ENCODE data around the gene LY6G6F. TPM values are rescaled to one million over a fixed set of nuclear protein-coding genes. Genes with fewer than 3 reads are reported as not detected.

The LY6G6F gene
- total and polyA plus RNA-seq, 2 of the 13 experiments (the other 11 are each of a cell fraction or from before 2014, with no cell fraction given): not detected

GRCh38 chr6:31664790-31665500 is 41.7 kb upstream of the LY6G6F start, which contains the start of gene GPANK1 (continued):
- TF ChIP-seq, protein P1, sequence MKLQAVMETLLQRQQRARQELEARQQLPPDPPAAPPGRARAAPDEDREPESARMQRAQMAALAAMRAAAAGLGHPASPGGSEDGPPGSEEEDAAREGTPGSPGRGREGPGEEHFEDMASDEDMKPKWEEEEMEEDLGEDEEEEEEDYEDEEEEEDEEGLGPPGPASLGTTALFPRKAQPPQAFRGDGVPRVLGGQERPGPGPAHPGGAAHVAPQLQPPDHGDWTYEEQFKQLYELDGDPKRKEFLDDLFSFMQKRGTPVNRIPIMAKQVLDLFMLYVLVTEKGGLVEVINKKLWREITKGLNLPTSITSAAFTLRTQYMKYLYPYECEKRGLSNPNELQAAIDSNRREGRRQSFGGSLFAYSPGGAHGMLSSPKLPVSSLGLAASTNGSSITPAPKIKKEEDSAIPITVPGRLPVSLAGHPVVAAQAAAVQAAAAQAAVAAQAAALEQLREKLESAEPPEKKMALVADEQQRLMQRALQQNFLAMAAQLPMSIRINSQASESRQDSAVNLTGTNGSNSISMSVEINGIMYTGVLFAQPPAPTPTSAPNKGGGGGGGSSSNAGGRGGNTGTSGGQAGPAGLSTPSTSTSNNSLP (IDR thresholded peaks at IDR 0.05; ENCODE audit: low read depth, low read length): peak; percentile 75
- TF ChIP-seq CREB1 (IDR thresholded peaks at IDR 0.05) (peak; percentile 60; the same call in 1 of the 2 replicates), CREB1 (CRISPR knock-in tag; IDR thresholded peaks at IDR 0.05) (peak; percentile 85), FOXA3 (CRISPR knock-in tag; IDR thresholded peaks at IDR 0.05) (peak; percentile 66), ZNF570 (CRISPR knock-in tag; IDR thresholded peaks at IDR 0.05; ENCODE audit: borderline replicate concordance) (no peak), MED1 (CRISPR knock-in tag; IDR thresholded peaks at IDR 0.05) (peak; percentile 76), ETV5 (CRISPR knock-in tag; IDR thresholded peaks at IDR 0.05; ENCODE audit: borderline replicate concordance) (peak; percentile 34; the same call in 1 of the 2 replicates), ZNF136 (CRISPR knock-in tag; IDR thresholded peaks at IDR 0.05; ENCODE audit: low read depth) (peak; percentile 81), ZNF33A (CRISPR knock-in tag; IDR thresholded peaks at IDR 0.05; ENCODE audit: borderline replicate concordance) (peak; percentile 17; the same call in 1 of the 2 replicates), ZXDC (CRISPR knock-in tag; IDR thresholded peaks at IDR 0.05) (peak; percentile 58), ZBTB4 (CRISPR knock-in tag; IDR thresholded peaks at IDR 0.05; ENCODE audit: borderline replicate concordance) (no peak), KDM6A (CRISPR knock-in tag; IDR thresholded peaks at IDR 0.05; ENCODE audit: low read depth) (0 out of 2 replicates have a peak, but pooled peaks have one; percentile 8), USF2 (IDR thresholded peaks at IDR 0.05; ENCODE audit: low read depth, low read length) (no peak), USF2 (CRISPR knock-in tag; IDR thresholded peaks at IDR 0.05; ENCODE audit: borderline replicate concordance) (no peak), NFYB (CRISPR knock-in tag; IDR thresholded peaks at IDR 0.05) (peak; percentile 31; the same call in 1 of the 2 replicates), TBP (CRISPR knock-in tag; IDR thresholded peaks at IDR 0.05) (no peak), CHCHD3 (CRISPR knock-in tag; IDR thresholded peaks at IDR 0.05) (peak; percentile 57; the same call in 1 of the 2 replicates), NFRKB (IDR thresholded peaks at IDR 0.05) (no peak), ZNF253 (CRISPR knock-in tag; IDR thresholded peaks at IDR 0.05; ENCODE audit: borderline replicate concordance) (0 out of 2 replicates have a peak, but pooled peaks have one; percentile 26), POLR2G (IDR thresholded peaks at IDR 0.05; ENCODE audit: low read depth, low read length) (peak; percentile 76)
